SKM-1 treated with dmso at 0.1 percent for 144 hours (cell line): Measurements from ENCODE around the gene OR52E2.
"Not testable (repeated sequence)": the region's sequence is repeated elsewhere in the genome, so short reads cannot be mapped to it uniquely, and the experiment has no call there.

Source experiments
- DNase-seq: peaks from one replicate; lab custom pipeline; 2025; ENCODE audit not compliant: unreplicated experiment; lab: John Stamatoyannopoulos, UW

OR52E2 gene

DNA sequence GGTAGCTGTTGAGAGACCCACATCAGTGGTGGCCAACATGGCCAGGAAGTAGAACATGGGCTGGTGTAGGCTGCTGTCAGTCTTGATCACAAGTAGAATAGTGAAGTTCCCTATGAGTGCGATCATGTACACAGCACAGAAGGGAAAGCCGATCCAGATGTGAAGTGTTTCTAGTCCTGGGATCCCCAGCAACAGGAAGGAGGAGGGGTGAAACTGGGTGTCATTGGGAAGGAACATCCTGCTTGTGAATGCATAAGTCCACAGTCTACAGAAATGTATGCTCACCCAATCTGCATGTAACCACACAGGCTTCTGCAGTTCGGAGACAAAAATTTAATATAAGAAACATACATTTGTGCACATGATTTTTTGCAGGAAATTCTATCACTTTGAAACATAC, at the start of gene OR52E2:
Gene OR52E2 (minus strand): TSS at position 237 of the 400 bp plus-strand sequence. CDS start 0 bp downstream, at position 237.
- DNase-seq, result no peak

DNA sequence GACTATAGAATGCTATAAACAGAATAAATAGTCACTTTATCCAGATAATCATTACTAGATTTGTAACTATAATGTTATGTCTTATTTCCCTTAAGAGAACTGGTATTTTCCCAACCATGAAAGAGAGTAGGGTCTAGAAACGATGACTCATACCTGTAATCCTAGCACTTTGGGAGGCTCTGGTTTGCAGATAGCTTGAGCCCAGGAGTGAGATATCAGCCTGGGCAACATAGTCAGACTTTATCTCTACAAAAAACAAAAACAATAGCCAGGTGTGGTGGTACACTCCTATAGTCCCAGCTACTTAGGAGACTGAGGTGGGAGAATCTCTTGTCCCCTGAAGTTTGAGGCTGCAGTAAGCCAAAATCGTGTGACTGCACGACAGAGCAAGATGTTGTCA, 47.9 kb upstream of the OR52E2 start:
- no peak for DNase-seq

- DNase-seq, result no peak
Measured at GRCh38 chr11:5103066-5103465, 43.6 kb upstream of the OR52E2 start.

DNA sequence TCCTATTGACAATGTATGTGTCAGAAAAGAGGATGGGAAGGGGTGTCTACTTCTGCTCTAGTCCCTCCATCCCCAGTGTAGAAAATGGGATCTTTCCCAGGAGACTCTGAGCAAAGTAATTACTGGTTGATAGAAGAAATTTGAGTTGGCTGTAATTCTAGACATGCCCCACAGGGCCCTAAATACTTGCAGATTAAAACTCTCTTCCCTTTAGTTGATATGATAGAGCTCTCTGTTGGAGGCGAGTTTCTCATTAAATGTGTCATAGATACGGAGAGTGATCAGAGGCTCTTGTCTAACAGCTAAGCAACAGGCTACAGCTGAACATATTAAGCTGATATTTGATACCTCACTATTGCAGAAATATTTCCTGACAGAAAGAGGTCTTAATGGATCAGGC, 42.8 kb upstream of the OR52E2 start:
- DNase-seq, result no peak

DNA sequence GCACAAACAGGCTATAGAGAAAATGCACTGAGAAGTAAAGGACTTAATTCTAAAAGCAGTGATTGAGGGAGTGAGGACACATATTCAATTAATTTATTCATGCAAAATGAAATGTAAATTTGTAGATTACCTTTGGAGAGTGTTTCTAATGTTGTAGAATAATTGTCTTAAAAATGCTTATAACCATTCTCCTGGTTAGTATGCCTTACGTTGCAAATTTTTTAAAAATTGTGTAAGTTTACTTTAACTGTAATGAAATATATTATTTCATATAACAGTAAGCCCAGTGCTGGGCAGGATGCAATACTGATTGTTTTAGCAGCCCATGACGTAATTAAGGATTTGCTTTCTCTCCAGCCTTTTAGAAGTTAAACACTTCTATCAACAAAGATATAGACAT, 36.6 kb upstream of the OR52E2 start:
- no peak for DNase-seq

DNA sequence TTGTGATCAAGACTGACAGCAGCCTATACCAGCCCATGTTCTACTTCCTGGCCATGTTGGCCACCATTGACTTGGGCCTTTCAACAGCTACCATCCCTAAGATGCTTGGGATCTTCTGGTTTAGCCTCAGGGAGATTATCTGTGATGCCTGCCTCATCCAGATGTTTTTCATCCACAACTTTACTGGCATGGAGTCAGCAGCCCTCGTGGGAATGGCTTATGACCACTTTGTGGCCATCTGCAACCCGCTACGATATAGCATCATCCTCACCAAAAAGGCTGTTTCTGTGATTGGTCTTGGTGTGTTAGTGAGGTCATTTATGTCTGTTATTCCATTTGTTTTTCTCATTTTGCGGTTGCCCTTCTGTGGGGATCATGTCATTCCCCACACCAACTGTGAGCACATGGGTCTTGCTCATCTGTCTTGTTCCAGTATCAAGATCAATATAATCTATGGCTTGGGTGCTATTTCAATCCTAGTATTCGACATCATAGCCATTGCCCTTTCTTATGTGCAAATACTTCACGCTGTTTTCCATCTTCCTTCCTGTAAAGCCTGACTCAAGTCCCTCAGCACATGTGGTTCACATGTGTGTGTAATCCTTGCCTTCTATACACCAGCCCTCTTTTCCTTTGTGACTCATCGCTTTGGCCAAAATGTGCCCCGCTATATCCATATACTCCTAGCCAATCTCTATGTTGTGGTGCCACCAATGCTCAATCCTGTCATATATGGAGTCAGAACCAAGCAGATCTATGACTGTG, 33.6 kb upstream of the OR52E2 start:
- no peak for DNase-seq

DNA sequence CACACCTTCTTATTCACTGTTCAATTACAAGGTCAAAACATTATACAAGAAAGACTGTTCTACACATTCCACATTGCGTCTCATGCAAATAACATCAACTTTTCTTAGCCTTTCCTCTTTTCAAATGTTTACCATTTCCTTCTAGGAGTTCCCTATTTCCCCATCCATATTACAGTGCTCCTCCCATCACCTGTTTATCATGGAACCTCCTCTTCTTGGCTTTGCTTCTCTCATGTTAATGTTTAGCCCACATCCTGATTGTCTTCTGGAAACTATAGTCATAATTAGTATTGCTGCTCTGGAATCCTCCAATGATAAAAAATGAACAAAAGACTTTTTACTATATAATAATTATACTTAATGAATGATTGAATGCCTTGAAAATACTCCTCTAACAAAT, 31.2 kb upstream of the OR52E2 start:
- DNase-seq, result no peak

DNA sequence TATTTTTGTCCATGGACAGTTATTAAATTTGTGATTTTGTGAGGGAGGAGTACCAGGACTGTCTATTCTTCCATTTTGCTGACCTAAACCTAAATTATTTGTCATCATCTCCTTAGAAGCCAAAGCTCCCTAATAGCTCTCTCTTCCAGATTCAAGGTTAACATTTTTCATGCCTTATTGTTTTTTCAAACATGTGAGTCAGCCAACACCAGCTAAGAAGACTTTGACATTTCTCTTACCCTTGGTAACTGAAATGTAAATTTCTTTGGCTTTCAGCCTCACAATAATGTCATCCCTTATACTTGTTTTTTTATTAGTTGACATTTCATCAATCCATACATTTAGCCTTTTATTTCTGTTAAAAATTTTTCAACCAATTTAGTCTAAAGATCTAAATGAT, 29.1 kb upstream of the OR52E2 start:
- no peak for DNase-seq

DNA sequence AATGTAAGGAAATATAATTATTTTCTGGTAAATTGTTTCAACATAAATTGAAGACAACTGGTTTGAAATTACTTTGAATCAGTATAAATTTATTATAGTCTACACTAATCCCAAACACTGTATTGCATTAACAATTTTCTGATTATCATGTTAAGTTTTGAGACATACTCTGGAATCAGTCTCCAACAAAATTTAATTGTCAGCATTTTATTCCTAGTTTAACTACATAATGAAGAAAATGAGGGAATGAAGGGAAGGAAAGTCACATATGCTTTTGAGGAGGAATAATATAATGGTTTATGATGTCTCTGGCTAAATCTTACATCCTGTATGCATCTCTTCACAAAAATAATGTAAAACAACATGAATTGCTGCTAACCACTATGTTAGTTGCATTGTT, 24.2 kb upstream of the OR52E2 start:
- no peak for DNase-seq

DNA sequence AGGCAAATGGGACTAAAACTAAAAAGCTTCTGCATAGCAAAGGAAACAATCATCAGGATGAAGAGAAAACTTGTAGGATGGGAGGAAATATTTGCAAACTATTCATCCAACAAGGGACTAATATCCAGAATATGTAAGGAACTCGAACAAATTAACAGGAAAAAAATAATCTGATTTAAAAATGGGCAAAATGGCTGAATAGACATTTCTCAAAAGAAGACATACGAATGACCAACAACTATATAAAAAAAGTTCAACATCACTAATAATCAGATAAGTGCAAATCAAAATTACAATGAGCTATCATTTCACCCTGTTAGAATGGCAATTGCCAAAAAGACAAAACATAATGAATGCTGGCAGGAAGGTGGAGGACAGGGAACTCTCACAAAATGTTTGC, 22.0 kb upstream of the OR52E2 start:
- no peak for DNase-seq

- no peak for DNase-seq
Measured at GRCh38 chr11:5071799-5072198, 12.4 kb upstream of the OR52E2 start.

GRCh38 chr11:5069272-5069671, 9.8 kb upstream of the OR52E2 start, which contains the start of gene OR52E1:
Gene OR52E1, plus strand, starts transcription at chr11:5069572.
- DNase-seq, result no peak

- DNase-seq, result no peak
Measured at GRCh38 chr11:5065027-5065426, 5.6 kb upstream of the OR52E2 start.

GRCh38 chr11:5058679-5059078, 748 bp downstream of the OR52E2 start:
- DNase-seq, result not testable (repeated sequence)

DNA sequence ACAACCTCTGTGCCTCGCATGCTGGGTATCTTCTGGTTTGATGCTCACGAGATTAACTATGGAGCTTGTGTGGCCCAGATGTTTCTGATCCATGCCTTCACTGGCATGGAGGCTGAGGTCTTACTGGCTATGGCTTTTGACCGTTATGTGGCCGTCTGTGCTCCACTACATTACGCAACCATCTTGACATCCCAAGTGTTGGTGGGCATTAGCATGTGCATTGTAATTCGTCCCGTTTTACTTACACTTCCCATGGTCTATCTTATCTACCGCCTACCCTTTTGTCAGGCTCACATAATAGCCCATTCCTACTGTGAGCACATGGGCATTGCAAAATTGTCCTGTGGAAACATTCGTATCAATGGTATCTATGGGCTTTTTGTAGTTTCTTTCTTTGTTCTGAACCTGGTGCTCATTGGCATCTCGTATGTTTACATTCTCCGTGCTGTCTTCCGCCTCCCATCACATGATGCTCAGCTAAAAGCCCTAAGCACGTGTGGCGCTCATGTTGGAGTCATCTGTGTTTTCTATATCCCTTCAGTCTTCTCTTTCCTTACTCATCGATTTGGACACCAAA, 12.6 kb downstream of the OR52E2 start:
- DNase-seq, result no peak

DNA sequence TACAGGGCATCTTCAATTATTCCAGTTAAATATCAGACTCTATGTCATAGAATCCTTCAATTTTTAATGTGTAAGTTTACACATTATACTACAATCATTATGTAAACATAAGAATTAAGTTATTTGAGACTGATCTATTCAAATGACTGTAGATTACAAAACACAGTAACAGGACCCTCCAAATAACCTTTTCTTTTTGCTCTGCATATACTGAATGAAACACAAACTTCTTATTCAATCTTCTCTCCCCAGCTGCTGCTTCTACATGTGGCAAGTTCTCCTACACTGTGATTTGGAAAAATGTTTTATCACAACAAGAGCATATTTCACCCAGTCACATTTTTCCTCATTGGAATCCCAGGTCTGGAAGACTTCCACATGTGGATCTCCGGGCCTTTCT, 13.2 kb downstream of the OR52E2 start, which contains the start of gene OR52J3:
Gene OR52J3 (plus strand): TSS at position 301 of the 400 bp plus-strand sequence. CDS start 0 bp downstream, at position 301.
- no peak for DNase-seq

DNA sequence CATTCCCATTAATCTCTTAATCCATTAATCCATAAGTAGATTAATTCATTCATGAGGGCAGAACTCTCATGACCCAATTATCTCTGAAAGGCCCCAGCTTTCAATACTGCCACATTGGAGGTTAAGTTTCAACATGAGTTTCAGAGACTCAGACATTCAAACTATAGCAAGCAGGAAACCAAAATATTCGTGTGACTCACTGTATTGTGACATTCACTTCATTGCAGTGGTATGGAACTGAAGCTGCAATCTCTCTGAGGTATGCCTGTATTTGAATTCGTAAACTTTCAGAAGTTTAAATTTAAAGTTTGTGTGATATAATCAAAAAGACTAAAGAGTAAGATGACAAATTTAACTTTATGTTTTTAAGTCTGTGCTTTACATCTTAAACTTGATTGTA, 16.0 kb downstream of the OR52E2 start:
- peak; percentile 65 for DNase-seq

DNA sequence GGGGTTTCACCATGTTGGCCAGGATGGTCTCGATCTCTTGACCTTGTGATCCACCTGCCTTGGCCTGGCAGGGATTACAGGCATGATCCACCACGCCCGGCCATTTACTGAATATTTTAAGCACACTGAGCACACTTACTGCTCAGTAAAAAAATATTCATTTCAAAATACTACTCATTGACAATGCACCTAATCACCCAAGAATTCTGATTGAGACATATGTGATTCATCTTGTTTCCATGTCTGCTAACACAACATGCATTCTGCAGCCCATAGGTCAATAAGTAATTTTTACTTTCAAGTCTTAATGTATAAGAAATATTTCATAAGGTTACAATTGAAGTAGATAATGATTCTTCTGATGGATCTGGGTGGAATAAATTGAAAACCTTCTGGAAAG, 17.3 kb downstream of the OR52E2 start:
- DNase-seq, result no peak

- no peak for DNase-seq
Measured at GRCh38 chr11:5040876-5041275, 18.6 kb downstream of the OR52E2 start.

DNA sequence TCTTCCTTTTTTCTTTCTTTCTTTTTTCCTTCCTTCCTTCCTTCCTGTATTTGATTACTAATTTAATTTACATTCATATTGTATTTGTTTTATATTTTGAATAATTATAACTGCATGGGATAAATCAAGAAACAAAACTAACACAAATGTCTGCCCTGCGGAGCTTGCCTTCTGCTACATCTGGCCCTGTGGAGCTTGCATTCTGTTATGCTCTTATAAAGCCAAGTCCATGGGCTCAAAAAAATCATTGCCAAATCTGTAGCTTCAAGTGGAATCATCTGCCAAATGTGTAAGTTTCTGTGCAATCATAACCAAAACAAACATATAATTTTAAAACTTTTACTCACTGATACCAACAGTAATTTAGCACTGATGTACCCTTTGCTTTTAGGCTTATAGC, 21.1 kb downstream of the OR52E2 start:
- no peak for DNase-seq

- DNase-seq, result no peak
Measured at GRCh38 chr11:5037926-5038325, 21.5 kb downstream of the OR52E2 start.

- no peak for DNase-seq
Measured at GRCh38 chr11:5036669-5037068, 22.8 kb downstream of the OR52E2 start.

DNA sequence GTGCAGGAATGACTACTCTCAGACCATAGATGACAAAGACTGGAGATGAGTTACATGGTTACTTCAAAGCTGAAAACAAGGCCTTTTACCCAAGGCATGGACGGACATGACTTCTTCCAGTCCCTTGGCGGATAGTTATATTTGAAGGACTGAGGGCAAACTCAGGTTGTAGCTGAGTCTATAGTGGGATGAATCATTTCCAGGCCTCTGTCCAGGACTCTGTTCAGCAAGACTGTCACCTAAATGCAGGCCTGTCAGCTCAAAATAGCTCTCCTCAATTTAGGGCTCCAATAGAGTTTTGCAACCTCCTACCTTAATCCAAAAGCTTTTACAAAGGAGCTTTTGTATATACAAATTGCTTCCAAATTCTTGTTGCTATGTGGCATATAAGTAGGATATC, 37.4 kb downstream of the OR52E2 start:
- DNase-seq, result no peak
